Thyroid gland (tissue), 4 donors: ENCODE results near the gene SMIM1.

Experiments used
- POLR2A ChIP-seq, 2 donors: fragments of 450-650 bp; IDR thresholded peaks; one replicate each; pipeline ENCODE4 v1.6.1; 2017; ENCODE audit warnings: antibody characterized with exemption in 2 of 2, mild to moderate bottlenecking in 2 of 2, moderate library complexity in 1 of 2
- TF ChIP-seq, protein P1 (sequence below), 6 experiments: fragments of 200-600 bp in 3 of 6; fragments of 450-650 bp in 3 of 6; sonication (generic) in 3 of 6; IDR thresholded peaks; one replicate each; pipeline ENCODE4 v1.5.1; 2016 to 2019; ENCODE audit warnings: antibody characterized with exemption in 6 of 6, mild to moderate bottlenecking in 2 of 6, inconsistent platforms in 1 of 6, moderate library complexity in 1 of 6

GRCh38 chr1:3731583-3732433 is 40.7 kb upstream of the SMIM1 start:
- TF ChIP-seq, protein P1, sequence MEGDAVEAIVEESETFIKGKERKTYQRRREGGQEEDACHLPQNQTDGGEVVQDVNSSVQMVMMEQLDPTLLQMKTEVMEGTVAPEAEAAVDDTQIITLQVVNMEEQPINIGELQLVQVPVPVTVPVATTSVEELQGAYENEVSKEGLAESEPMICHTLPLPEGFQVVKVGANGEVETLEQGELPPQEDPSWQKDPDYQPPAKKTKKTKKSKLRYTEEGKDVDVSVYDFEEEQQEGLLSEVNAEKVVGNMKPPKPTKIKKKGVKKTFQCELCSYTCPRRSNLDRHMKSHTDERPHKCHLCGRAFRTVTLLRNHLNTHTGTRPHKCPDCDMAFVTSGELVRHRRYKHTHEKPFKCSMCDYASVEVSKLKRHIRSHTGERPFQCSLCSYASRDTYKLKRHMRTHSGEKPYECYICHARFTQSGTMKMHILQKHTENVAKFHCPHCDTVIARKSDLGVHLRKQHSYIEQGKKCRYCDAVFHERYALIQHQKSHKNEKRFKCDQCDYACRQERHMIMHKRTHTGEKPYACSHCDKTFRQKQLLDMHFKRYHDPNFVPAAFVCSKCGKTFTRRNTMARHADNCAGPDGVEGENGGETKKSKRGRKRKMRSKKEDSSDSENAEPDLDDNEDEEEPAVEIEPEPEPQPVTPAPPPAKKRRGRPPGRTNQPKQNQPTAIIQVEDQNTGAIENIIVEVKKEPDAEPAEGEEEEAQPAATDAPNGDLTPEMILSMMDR (IDR thresholded peaks at IDR 0.05) = no peak
- no peak for TF ChIP-seq POLR2A (IDR thresholded peaks at IDR 0.05)
